C4-2B (cell line): ENCODE data around the gene UTS2.

Source experiments
- CTCF ChIP-seq: fragments of 450-650 bp; conservative IDR thresholded peaks from 2 replicates; pipeline ENCODE4 v1.5.1; 2017; ENCODE audit warnings: mild to moderate bottlenecking
- ZFX ChIP-seq: fragments of 450-650 bp; IDR thresholded peaks from 2 replicates; pipeline ENCODE4 v1.6.1; 2017

GRCh38 chr1:7821282-7821681 lies 31.6 kb downstream of the UTS2 start:
- TF ChIP-seq CTCF (no peak), ZFX (no peak)
